HAP-1 (cell line): ENCODE results near the gene HOXA3.

Source experiments
- DNase-seq, 2 experiments: peaks; one replicate each; pipeline ENCODE4 v3.0.0-alpha.2; 2016 to 2020; ENCODE audit warnings: low spot score in 2 of 2
- H3K27me3 ChIP-seq: fragments of 250-450 bp; sonication (Bioruptor Pico); 2 replicates; pipeline ENCODE4 v1.5.1; 2020; ENCODE audit warnings: low read depth, mild to moderate bottlenecking, moderate library complexity
- H3K36me3 ChIP-seq: fragments of 250-450 bp; sonication (Bioruptor Pico); replicated peaks from 2 replicates; pipeline ENCODE4 v1.5.1; 2020; ENCODE audit warnings: mild to moderate bottlenecking
- H3K4me1 ChIP-seq: fragments of 250-450 bp; sonication (Bioruptor Pico); 2 replicates; pipeline ENCODE4 v1.5.1; 2020; ENCODE audit warnings: mild to moderate bottlenecking
- H3K4me3 ChIP-seq: fragments of 250-450 bp; sonication (Bioruptor Pico); 2 replicates; pipeline ENCODE4 v1.5.1; 2020; ENCODE audit warnings: mild to moderate bottlenecking, moderate library complexity
- H3K9me3 ChIP-seq: fragments of 250-450 bp; sonication (Bioruptor Pico); 2 replicates; pipeline ENCODE4 v1.5.1; 2020; ENCODE audit warnings: mild to moderate bottlenecking, moderate library complexity
- in situ Hi-C: fragments of 300-500 bp; cut with MboI; formaldehyde crosslinking; loops from 3 replicates; pipeline ENCODE4 v1.14.3; 2020; ENCODE audit warnings: low sequenced_read_pairs, inconsistent platforms, mixed read lengths

The HOXA3 gene

DNA sequence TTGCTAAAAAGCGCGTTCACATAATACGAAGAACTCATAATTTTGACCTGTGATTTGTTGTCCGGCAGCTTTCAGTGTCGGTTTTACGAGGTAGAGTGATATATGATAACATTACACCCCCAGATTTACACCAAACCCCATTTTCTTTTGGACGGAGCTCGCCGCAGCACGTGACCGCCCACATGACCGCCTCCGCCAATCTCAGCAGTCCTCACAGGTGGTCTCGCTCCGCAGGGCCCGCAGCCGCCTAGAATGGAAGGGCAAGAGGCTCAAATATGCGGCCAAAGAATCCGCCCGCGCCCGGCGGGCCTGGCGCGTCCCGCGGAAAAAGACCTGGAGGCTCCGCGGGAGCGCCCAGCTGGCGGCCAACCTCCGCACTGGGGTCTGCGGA is 4.1 kb upstream of the HOXA3 start, which contains the start of gene HOXA7:
Gene HOXA7, minus strand, starts transcription at position 168 of the 391 bp plus-strand sequence. Its CDS starts 130 bp downstream, at position 38.
- in situ Hi-C loops = loop anchor here (5.0 to 25.0 kb wide), 4 partner anchors 299 to 1299 kb away; partner anchors contain the start of genes CBX3 and HNRNPA2B1
- Histone ChIP-seq H3K9me3 (no peaks in the 10 kb centered on the region), H3K4me3 (peak within 1 kb of the TSS; percentile 70), H3K4me1 (peaks cover 44% of the 10 kb centered on the region), H3K36me3 (peaks cover 7% of the 10 kb centered on the region), H3K27me3 (no peaks in the 10 kb centered on the region)
- DNase-seq = peak; percentile 87 to 93

DNA sequence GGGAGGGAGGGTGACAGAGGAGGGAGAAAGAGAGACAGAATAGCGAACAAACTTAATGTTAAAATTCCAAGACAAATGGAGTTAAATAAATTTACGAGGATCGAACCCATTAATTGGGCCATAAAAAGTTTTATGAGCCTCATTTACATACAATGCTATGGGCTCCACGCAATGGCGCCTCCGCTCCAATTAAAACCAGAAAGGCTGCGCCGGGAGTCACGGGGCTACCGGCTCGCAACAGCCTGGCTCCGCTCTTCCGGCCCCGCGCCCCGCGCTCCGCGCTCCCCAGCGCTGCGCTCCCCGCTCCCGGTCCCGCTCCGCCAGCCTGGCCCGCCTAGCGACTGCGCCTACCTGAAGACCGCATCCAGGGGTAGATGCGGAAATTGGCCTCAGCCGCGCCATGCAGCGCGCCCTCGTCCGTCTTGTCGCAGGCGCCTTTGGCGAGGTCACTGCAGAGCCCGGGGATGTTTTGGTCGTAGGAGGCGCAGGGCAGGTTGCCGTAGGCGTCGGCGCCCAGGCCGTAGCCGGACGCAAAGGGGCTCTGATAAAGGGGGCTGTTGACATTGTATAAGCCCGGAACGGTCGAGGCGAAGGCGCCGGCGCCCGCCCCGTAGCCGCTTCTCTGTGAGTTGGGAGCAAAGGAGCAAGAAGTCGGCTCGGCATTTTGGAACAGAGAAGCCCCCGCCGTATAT is 3.6 kb upstream of the HOXA3 start:
- no peaks in the 10 kb centered on the region for H3K27me3 ChIP-seq
- H3K4me3 ChIP-seq = peak overlapping the region; percentile 70
- peak in 1 of 2 experiments; percentile 67 for DNase-seq
- H3K36me3 ChIP-seq = peaks cover 7% of the 10 kb centered on the region
- in situ Hi-C loops = loop anchor here (5.0 to 25.0 kb wide), 4 partner anchors 299 to 1299 kb away; partner anchors contain the start of genes CBX3 and HNRNPA2B1
- H3K4me1 ChIP-seq = peaks cover 44% of the 10 kb centered on the region
- H3K9me3 ChIP-seq = no peaks in the 10 kb centered on the region

- peak in 1 of 2 experiments; percentile 67 for DNase-seq
- H3K9me3 ChIP-seq = no peaks in the 10 kb centered on the region
- peak overlapping the region; percentile 70 for H3K4me3 ChIP-seq
- peaks cover 7% of the 10 kb centered on the region for H3K36me3 ChIP-seq
- H3K4me1 ChIP-seq = peaks cover 44% of the 10 kb centered on the region
- no peaks in the 10 kb centered on the region for H3K27me3 ChIP-seq
- in situ Hi-C loops = loop anchor here (5.0 to 25.0 kb wide), 4 partner anchors 298 to 1298 kb away; partner anchors contain the start of genes CBX3 and HNRNPA2B1
Observed at GRCh38 chr7:27154901-27155815, 2.8 kb upstream of the HOXA3 start.

GRCh38 chr7:27154369-27154768 is 2.0 kb upstream of the HOXA3 start:
- H3K4me3 ChIP-seq = no peak overlapping the region; the same call in 1 of the 2 replicates
- peaks cover 7% of the 10 kb centered on the region for H3K36me3 ChIP-seq
- no peaks in the 10 kb centered on the region for H3K9me3 ChIP-seq
- DNase-seq = no peak
- H3K4me1 ChIP-seq = peaks cover 37% of the 10 kb centered on the region
- H3K27me3 ChIP-seq = no peaks in the 10 kb centered on the region
- in situ Hi-C loops = loop anchor here (25.0 kb wide), 1 partner anchor 942 kb away; the partner anchor contains the start of genes CBX3 and HNRNPA2B1

- Histone ChIP-seq H3K9me3 (no peaks in the 10 kb centered on the region), H3K27me3 (no peaks in the 10 kb centered on the region), H3K36me3 (peaks cover 7% of the 10 kb centered on the region), H3K4me1 (peaks cover 34% of the 10 kb centered on the region), H3K4me3 (no peak overlapping the region)
- peak in 1 of 2 experiments; percentile 4 for DNase-seq
- in situ Hi-C loops = loop anchor here (25.0 kb wide), 1 partner anchor 941 kb away; the partner anchor contains the start of genes CBX3 and HNRNPA2B1
Observed at GRCh38 chr7:27153526-27153925, 1.1 kb upstream of the HOXA3 start.

GRCh38 chr7:27152816-27153442 is 546 bp upstream of the HOXA3 start:
- Histone ChIP-seq H3K4me1 (peaks cover 33% of the 10 kb centered on the region), H3K36me3 (peaks cover 7% of the 10 kb centered on the region), H3K4me3 (peak overlapping the region; percentile 58), H3K9me3 (no peaks in the 10 kb centered on the region), H3K27me3 (no peaks in the 10 kb centered on the region)
- no peak for DNase-seq
- in situ Hi-C loops = loop anchor here (25.0 kb wide), 1 partner anchor 941 kb away; the partner anchor contains the start of genes CBX3 and HNRNPA2B1

- Histone ChIP-seq H3K9me3 (no peaks in the 10 kb centered on the region), H3K27me3 (no peaks in the 10 kb centered on the region), H3K4me3 (peak overlapping the region; percentile 58), H3K36me3 (peaks cover 18% of the 10 kb centered on the region), H3K4me1 (peaks cover 23% of the 10 kb centered on the region)
- DNase-seq = peak in 1 of 2 experiments; percentile 63
- in situ Hi-C loops = loop anchor here (25.0 kb wide), 1 partner anchor 939 kb away; the partner anchor contains the start of genes CBX3 and HNRNPA2B1
Observed at GRCh38 chr7:27151341-27151930, 947 bp downstream of the HOXA3 start.

- H3K36me3 ChIP-seq = peaks cover 25% of the 10 kb centered on the region
- peak overlapping the region; percentile 58 for H3K4me3 ChIP-seq
- H3K27me3 ChIP-seq = no peaks in the 10 kb centered on the region
- in situ Hi-C loops = loop anchor here (25.0 kb wide), 1 partner anchor 938 kb away; the partner anchor contains the start of genes CBX3 and HNRNPA2B1
- H3K4me1 ChIP-seq = peaks cover 23% of the 10 kb centered on the region
- peak; percentile 78 to 87 for DNase-seq
- no peaks in the 10 kb centered on the region for H3K9me3 ChIP-seq
Observed at GRCh38 chr7:27150568-27151340, 1.6 kb downstream of the HOXA3 start.

- Histone ChIP-seq H3K36me3 (peaks cover 32% of the 10 kb centered on the region), H3K27me3 (no peaks in the 10 kb centered on the region), H3K4me3 (peak overlapping the region; percentile 58), H3K4me1 (peaks cover 23% of the 10 kb centered on the region), H3K9me3 (no peaks in the 10 kb centered on the region)
- in situ Hi-C loops = loop anchor here (25.0 kb wide), 1 partner anchor 938 kb away; the partner anchor contains the start of genes CBX3 and HNRNPA2B1
- DNase-seq = peak in 1 of 2 experiments; percentile 40
Observed at GRCh38 chr7:27149842-27150567, 2.4 kb downstream of the HOXA3 start.

DNA sequence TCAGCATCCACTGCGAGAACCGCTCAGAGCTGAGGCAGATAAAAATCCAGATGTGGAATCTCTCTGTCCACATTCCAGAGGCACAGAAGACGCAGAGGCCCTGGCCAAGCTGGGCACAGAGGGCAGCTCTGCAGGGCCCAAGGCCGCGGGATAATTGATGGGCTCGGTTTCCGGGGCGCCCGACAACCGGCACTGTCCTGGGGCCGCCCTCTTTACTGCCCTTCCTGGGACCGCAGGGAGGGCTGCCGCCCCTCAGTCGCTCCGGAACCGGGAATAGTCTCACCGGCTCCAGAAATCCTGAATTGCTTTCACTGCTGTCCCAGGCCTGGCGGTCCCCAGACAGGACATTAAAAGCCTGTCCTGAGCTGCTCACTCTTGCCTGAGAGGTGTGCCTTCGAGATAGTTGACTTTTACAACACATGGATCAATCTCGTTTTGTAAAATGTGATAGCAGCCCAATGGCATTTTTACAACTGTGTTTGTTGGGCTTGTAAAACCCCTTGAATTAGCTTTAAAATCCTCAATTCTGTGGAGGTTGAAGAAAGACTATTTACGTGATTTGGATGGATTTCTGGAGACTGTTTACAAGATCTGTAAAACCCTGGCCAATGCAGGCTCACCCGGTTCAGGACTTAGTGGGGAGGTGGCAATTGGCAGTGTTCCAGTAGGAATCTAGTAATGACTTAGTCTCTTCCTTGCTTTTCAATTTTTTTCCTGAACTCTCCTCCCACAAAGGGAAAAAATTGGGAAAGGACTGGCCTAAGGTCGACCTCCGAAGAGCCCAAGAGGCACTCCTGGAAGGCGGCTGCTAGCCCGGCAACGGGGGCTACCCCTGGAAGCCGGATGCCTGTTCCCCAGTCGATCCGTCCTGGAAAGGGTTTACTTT is 3.4 kb downstream of the HOXA3 start:
- Histone ChIP-seq H3K36me3 (peaks cover 35% of the 10 kb centered on the region), H3K4me1 (peaks cover 20% of the 10 kb centered on the region), H3K9me3 (no peaks in the 10 kb centered on the region), H3K4me3 (peak overlapping the region; percentile 58), H3K27me3 (no peaks in the 10 kb centered on the region)
- in situ Hi-C loops = no loop called here
- peak; percentile 63 for DNase-seq
